ENCODE results near the gene ADO.

- TF ChIP-seq CTCF (IDR thresholded peaks at IDR 0.05) = no peak
- TF ChIP-seq POLR2AphosphoS5 (IDR thresholded peaks at IDR 0.05) = no peak
Measured at GRCh38 chr10:62759599-62760175, 44.8 kb upstream of the ADO start.
